Osteoblast (primary cell): Measurements from ENCODE around the gene WASL. TPM values are rescaled to one million over a fixed set of nuclear protein-coding genes. Genes with fewer than 3 reads are reported as not detected.
"Not testable (repeated sequence)": the region's sequence is repeated elsewhere in the genome, so short reads cannot be mapped to it uniquely, and the experiment has no call there.

Source experiments
- DNase-seq: peaks from one replicate; pipeline ENCODE4 v3.0.0; 2011; ENCODE audit warnings: low spot score, mixed read lengths; ENCODE audit not compliant: insufficient read length; ENCODE audit errors: missing footprints
- H2AFZ ChIP-seq: 2 replicates; pipeline ENCODE4 v1.6.0; 2011; ENCODE audit warnings: mild to moderate bottlenecking, low read length
- H3K27ac ChIP-seq: 2 replicates; pipeline ENCODE4 v1.5.1; 2011; ENCODE audit warnings: mild to moderate bottlenecking, low read depth, low read length, moderate library complexity
- H3K27me3 ChIP-seq: 2 replicates; pipeline ENCODE4 v1.6.0; 2012; ENCODE audit warnings: mild to moderate bottlenecking, control low read depth, inconsistent platforms, low read length, moderate library complexity; ENCODE audit not compliant: insufficient read depth
- H3K36me3 ChIP-seq: 2 replicates; pipeline ENCODE4 v1.5.1; 2011; ENCODE audit warnings: mild to moderate bottlenecking, low read length, control low read depth, moderate library complexity; ENCODE audit not compliant: insufficient read depth
- H3K4me1 ChIP-seq: 2 replicates; pipeline ENCODE4 v1.5.1; 2011; ENCODE audit warnings: mild to moderate bottlenecking, low read length, control low read depth, moderate library complexity; ENCODE audit not compliant: insufficient read depth
- H3K4me2 ChIP-seq: 2 replicates; pipeline ENCODE4 v1.6.0; 2011; ENCODE audit warnings: mild to moderate bottlenecking, low read length; ENCODE audit not compliant: insufficient read depth
- H3K4me3 ChIP-seq: fragments of 200-600 bp; sonication (generic); 3 replicates; pipeline ENCODE4 v1.5.1; 2012; ENCODE audit warnings: mild to moderate bottlenecking, low read length, inconsistent platforms; ENCODE audit not compliant: insufficient read depth
- H3K79me2 ChIP-seq: 2 replicates; pipeline ENCODE4 v1.6.0; 2012; ENCODE audit warnings: mild to moderate bottlenecking, low read length, control low read depth, inconsistent platforms; ENCODE audit not compliant: insufficient read depth
- H3K9me3 ChIP-seq: 2 replicates; pipeline ENCODE4 v1.5.1; 2011; ENCODE audit warnings: low read depth, low read length, control low read depth
- H4K20me1 ChIP-seq: 2 replicates; pipeline ENCODE4 v1.6.0; 2012; ENCODE audit warnings: mild to moderate bottlenecking, low read length, control low read depth; ENCODE audit not compliant: insufficient read depth
- total RNA-seq: library from RNA; depleted of rRNA; stranded (reverse); fragments of >200 nt; gene quantifications from 2 replicates; pipeline ENCODE4 v1.2.3, GENCODE V29; 2012
- TF ChIP-seq, protein P1 (sequence below): IDR thresholded peaks from 2 replicates; pipeline ENCODE4 v1.5.1; 2011; ENCODE audit warnings: mild to moderate bottlenecking, low read depth, low read length, moderate library complexity; ENCODE audit errors: extremely low read depth

Gene WASL
- total RNA-seq, 1 donor: 23.2 TPM

DNA sequence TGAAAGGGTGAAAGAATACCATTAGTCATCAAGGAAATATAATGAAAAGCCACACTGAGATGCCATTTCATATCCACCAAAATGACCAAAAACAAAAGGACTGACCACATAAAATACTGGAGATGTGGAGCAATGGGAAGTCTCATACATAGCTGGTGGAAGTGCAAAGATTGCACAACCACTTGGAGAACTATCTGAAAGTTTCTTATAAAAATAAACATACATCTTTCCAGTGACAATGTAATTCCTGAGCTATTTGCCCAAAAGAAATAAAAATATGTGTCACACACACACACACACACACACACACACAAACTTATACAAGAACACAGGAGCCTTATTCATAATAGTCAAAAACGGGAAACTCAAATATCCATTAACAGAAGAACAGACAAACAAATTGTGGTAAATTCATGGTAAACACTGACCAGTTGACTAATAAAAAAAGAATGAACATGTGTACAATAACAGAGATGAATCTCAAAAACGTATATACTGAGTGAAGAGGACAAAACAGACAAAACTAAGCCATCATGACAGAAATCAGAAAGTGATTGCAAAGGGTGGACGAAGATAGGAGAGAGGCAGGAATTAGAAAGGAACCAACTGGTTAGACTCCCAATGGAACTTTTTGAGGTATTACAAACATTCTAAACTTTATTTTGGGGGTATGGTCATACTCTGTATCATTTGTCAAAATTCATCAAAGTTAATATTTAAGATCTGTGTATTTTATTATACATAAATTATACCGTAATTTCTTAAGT lies 21.5 kb downstream of the WASL start:
- Histone ChIP-seq H3K36me3 (no peaks in the 10 kb centered on the region), H3K4me3 (no peak overlapping the region), H4K20me1 (peaks cover 54% of the 10 kb centered on the region), H3K27ac (peak overlapping the region; percentile 7), H3K27me3 (no peaks in the 10 kb centered on the region), H3K79me2 (peaks cover 87% of the 10 kb centered on the region), H3K4me2 (peak overlapping the region; percentile 64), H3K9me3 (no peaks in the 10 kb centered on the region), H2AFZ (no peak overlapping the region), H3K4me1 (peaks cover 40% of the 10 kb centered on the region)
- TF ChIP-seq, protein P1, sequence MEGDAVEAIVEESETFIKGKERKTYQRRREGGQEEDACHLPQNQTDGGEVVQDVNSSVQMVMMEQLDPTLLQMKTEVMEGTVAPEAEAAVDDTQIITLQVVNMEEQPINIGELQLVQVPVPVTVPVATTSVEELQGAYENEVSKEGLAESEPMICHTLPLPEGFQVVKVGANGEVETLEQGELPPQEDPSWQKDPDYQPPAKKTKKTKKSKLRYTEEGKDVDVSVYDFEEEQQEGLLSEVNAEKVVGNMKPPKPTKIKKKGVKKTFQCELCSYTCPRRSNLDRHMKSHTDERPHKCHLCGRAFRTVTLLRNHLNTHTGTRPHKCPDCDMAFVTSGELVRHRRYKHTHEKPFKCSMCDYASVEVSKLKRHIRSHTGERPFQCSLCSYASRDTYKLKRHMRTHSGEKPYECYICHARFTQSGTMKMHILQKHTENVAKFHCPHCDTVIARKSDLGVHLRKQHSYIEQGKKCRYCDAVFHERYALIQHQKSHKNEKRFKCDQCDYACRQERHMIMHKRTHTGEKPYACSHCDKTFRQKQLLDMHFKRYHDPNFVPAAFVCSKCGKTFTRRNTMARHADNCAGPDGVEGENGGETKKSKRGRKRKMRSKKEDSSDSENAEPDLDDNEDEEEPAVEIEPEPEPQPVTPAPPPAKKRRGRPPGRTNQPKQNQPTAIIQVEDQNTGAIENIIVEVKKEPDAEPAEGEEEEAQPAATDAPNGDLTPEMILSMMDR: no peak
- DNase-seq: peak; percentile 45

DNA sequence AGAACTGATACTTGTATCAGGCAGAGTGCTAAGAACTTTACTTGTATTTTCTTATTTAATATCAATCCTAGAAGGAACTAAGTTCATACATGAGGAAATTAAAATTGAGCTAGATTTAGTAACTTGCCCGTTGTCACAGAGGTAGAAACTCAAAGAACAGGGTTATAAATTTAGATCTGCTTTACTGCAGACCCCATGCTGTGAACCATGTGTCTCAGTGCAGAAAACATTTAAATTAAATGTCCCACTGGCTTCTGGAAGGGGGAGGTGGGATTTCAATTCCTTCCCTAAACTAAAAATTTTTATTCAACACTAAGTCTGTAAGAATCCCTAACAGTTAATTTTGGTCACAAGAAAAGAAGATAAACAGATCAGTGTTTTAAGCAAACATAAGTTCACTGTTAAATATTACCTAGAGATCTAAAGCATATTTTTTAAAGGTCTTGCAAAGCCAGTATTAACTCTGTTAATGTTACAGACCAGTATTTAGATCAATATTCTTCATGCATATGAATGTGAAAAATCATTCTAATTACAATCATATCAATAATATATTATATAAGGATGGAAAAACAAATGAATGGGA lies 23.1 kb downstream of the WASL start:
- no peak overlapping the region for H3K4me2 ChIP-seq
- H4K20me1 ChIP-seq: peaks cover 60% of the 10 kb centered on the region
- no peaks in the 10 kb centered on the region for H3K9me3 ChIP-seq
- H3K36me3 ChIP-seq: no peaks in the 10 kb centered on the region
- H3K4me3 ChIP-seq: no peak overlapping the region
- peaks cover 40% of the 10 kb centered on the region for H3K4me1 ChIP-seq
- TF ChIP-seq, protein P1: no peak
- no peak overlapping the region for H3K27ac ChIP-seq
- no peak overlapping the region for H2AFZ ChIP-seq
- no peaks in the 10 kb centered on the region for H3K27me3 ChIP-seq
- DNase-seq: no peak
- H3K79me2 ChIP-seq: peaks cover 89% of the 10 kb centered on the region

DNA sequence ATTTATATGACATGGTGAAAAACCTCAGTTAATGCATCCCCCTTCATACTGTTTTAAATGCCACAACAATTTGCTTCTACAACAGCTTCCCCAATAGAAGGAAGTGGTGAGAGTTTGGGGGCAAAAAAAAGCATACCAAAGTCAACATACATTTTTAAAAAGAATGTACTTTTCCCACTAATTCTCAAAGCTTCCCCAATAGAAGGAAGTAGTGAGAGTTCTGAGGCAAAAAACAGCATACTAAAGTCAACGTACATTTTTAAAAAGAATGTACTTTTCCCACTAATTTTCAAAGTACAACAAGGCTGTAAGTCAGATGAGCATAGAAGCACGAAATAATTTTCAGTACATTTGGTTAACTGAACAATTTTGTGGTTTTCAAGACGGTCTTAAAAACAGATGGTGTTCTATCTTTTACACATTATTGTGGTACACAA lies 24.0 kb downstream of the WASL start:
- TF ChIP-seq, protein P1: no peak
- Histone ChIP-seq H4K20me1 (peaks cover 60% of the 10 kb centered on the region), H3K36me3 (no peaks in the 10 kb centered on the region), H2AFZ (no peak overlapping the region), H3K9me3 (no peaks in the 10 kb centered on the region), H3K79me2 (peaks cover 89% of the 10 kb centered on the region), H3K27me3 (no peaks in the 10 kb centered on the region), H3K4me2 (no peak overlapping the region), H3K4me3 (no peak overlapping the region), H3K27ac (no peak overlapping the region), H3K4me1 (peaks cover 40% of the 10 kb centered on the region)
- DNase-seq: no peak

DNA sequence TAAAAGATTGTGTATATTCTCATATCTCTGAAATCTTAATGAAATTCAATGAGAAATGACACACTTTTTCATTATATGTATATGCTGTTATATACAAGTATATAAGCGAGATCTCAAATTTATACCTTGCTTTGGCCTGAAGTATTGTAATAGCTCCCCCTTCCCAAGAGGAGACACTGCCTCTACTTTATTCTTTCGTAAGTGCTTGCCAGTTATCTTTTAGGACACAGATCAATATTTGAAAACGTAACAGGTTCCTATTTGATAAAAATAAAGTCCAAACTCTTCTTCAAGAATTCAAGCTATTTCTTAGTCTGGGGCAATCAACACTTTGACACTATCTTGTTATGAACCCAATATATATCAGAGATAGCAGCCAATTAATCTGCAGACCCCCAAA lies 24.9 kb downstream of the WASL start:
- Histone ChIP-seq H4K20me1 (peaks cover 66% of the 10 kb centered on the region), H3K9me3 (no peaks in the 10 kb centered on the region), H3K27me3 (no peaks in the 10 kb centered on the region), H3K4me3 (no peak overlapping the region), H3K36me3 (no peaks in the 10 kb centered on the region), H2AFZ (no peak overlapping the region), H3K79me2 (peaks cover 91% of the 10 kb centered on the region), H3K4me1 (peaks cover 40% of the 10 kb centered on the region), H3K4me2 (no peak overlapping the region), H3K27ac (no peak overlapping the region)
- no peak for DNase-seq
- TF ChIP-seq, protein P1: no peak

DNA sequence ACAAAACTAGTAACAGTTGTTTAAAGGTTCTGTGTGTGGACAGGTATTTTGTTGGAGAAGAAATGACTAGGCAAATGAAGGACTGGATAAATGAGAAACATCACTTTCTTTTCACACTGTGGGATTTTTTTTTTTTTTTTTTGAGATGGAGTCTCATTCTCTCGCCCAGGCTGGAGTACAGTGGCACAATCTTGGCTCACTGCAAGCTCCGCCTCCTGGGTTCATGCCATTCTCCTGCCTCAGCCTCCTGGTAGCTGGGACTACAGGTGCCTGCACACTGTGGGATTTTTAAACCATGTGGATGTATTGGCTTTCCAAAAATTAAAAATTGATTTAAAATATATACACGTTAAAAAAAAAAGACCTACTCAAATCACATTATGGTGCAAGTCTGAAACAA lies 28.3 kb downstream of the WASL start:
- Histone ChIP-seq H3K4me1 (peaks cover 14% of the 10 kb centered on the region), H3K79me2 (peaks cover 93% of the 10 kb centered on the region), H4K20me1 (peaks cover 67% of the 10 kb centered on the region)
- H3K27ac ChIP-seq, H3K4me2 ChIP-seq, H3K36me3 ChIP-seq, DNase-seq, H2AFZ ChIP-seq, H3K27me3 ChIP-seq, H3K4me3 ChIP-seq, H3K9me3 ChIP-seq: not testable (repeated sequence)
